Omental fat pad (tissue), 4 donors: ENCODE measurements around the gene TMPRSS15. TPM values are rescaled to one million over a fixed set of nuclear protein-coding genes. Genes with fewer than 3 reads are reported as not detected.
"Not testable (repeated sequence)": the region's sequence is repeated elsewhere in the genome, so short reads cannot be mapped to it uniquely, and the experiment has no call there.

ENCODE experiments used
- ATAC-seq: fragments of 150-250 bp; one replicate; pipeline ENCODE4 v1.9.1; 2016; ENCODE audit warnings: mild to moderate bottlenecking, moderate library complexity; ENCODE audit not compliant: low FRiP score
- DNase-seq: peaks from one replicate; pipeline ENCODE4 v3.0.0-alpha.2; 2019; ENCODE audit warnings: low spot score
- CTCF ChIP-seq, 3 donors: fragments of 450-650 bp; IDR thresholded peaks; one replicate each; pipeline ENCODE4 v1.5.1; 2016 to 2017; ENCODE audit warnings: antibody characterized with exemption in 3 of 3, mild to moderate bottlenecking in 3 of 3, moderate library complexity in 2 of 3
- total RNA-seq, 4 donors: library from RNA; depleted of rRNA; stranded (reverse); fragments of >200 nt; gene quantifications; one replicate each; pipeline ENCODE4 v1.1.0, GENCODE V29; 2016

TMPRSS15 gene
- total RNA-seq, 4 donors from 2014 or later, result not detected

GRCh38 chr21:18424276-18424675 is 20.7 kb upstream of the TMPRSS15 start:
- ATAC-seq (no peak), DNase-seq (no peak)
- TF ChIP-seq CTCF (IDR thresholded peaks at IDR 0.05), result no peak

DNA sequence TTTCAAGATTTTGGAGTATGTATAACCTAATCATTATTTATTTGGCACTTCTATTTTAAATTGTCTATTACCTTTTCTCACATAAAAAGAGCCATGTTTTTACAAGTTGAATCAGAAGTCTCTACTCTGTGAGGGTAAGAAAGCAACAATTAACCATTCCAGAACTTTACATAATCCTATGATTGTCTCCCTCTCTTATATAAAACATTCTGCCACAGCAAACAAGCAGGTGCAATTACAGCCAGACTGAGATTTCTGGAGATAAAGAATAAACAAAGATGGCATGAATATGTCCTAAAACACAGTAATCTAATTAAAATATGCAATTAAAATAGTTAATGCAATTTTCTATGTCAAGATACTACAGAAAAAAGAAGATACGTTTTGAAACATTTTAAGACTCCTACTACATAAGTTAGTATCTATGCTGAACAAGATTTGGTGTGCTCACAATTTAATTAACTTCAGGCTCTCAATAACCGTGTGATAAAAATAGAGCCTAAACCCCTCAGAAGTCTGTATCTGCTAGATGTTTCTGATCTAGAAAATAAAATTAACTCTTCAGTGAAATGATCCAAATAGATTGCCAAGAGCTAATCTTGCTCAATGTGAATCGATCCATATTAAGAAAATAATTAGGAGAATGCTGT is 13.7 kb upstream of the TMPRSS15 start:
- ATAC-seq (no peak), DNase-seq (no peak)
- no peak for TF ChIP-seq CTCF (IDR thresholded peaks at IDR 0.05)

- TF ChIP-seq CTCF (IDR thresholded peaks at IDR 0.05), result no peak
- no peak for ATAC-seq
- no peak for DNase-seq
Observed at GRCh38 chr21:18411565-18411964, 8.0 kb upstream of the TMPRSS15 start.

DNA sequence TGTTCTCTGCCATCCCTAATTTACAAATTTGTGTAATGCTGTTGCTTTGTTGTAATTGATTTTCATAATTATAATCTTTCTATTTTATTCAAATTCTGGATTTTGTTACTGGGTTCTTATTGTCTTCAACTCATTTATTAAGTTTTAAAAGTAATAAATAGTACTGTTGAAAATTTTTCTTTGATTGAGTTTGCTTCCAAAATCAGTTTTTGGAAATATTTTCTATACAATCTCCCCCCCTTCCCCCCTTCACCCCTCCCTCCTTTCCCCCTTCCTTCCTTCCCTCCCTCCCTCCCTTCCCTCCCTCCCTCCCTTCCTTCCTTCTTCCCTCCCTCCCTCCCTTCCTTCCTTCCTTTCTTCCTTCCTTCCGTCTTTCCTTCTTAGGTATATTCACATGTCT is 6.0 kb upstream of the TMPRSS15 start:
- ATAC-seq (no peak), DNase-seq (no peak)
- TF ChIP-seq CTCF (IDR thresholded peaks at IDR 0.05), result no peak

- DNase-seq (no peak), ATAC-seq (no peak)
- no peak for TF ChIP-seq CTCF (IDR thresholded peaks at IDR 0.05)
Observed at GRCh38 chr21:18398843-18399242, 4.7 kb downstream of the TMPRSS15 start.

- no peak for ATAC-seq
- DNase-seq, result no peak
- TF ChIP-seq CTCF (IDR thresholded peaks at IDR 0.05), result no peak
Observed at GRCh38 chr21:18387994-18388393, 15.6 kb downstream of the TMPRSS15 start.

DNA sequence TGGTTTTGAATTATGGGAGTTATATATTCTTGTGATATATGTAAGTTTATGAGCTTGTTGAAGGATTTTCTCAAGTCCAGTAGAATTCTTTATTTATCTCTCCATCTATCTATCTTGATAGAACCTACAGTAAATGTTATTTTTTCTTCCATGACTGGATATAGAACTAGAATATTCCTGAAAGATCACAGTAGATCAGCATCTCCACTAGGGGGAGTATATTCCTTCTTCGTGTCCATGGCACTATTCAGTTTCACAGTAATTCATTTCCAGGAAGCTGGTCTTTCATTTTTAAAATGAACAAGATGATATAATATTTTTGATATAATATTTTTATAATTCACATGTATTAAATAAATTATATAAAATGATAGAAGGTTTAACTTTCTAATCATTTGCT is 18.8 kb downstream of the TMPRSS15 start:
- ATAC-seq, result no peak
- no peak for DNase-seq
- no peak for TF ChIP-seq CTCF (IDR thresholded peaks at IDR 0.05)

DNA sequence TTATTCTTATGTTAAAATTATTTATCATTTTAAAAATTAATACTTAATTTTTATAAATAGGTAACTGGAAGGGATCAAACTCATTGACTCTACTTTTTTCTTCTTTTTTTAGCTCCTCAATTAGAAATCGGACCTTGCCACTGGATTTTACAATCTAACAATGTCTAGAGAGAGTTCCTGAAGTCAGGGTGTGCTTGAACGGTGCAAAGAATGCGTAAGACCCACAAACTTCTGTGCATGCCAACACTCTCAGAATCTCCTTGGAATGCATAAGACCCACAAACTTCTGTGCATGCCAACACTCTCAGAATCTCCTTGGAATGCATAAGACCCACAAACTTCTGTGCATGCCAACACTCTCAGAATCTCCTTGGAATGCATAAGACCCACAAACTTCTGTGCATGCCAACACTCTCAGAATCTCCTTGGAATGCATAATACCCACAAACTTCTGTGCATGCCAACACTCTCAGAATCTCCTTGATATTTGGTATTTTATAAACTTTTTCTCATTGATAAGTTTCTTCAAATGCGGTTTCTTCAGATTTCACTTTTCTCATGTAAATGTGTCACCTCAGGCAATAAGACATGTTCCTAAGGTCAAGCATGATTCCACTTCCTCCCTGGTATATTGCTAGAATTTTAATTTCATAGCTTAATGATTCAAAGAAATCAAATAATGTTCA is 20.5 kb downstream of the TMPRSS15 start:
- DNase-seq, ATAC-seq: not testable (repeated sequence)
